Stomach (tissue), 9 donors: ENCODE data around the gene NAV2. TPM values are rescaled to one million over a fixed set of nuclear protein-coding genes. Genes with fewer than 3 reads are reported as not detected.

ENCODE experiments used
- DNase-seq, 2 donors: peaks; one replicate each; pipeline versions ENCODE4 v3.0.0 to v3.0.0-alpha.2; 2013 to 2019
- H3K27ac ChIP-seq, 5 donors: fragments of 200-600 bp in 4 of 5; sonication (generic) in 4 of 5; one replicate each; pipeline ENCODE4 v1.5.1; 2013 to 2019; ENCODE audit warnings: mild to moderate bottlenecking in 1 of 5, moderate library complexity in 1 of 5
- H3K27me3 ChIP-seq, 3 donors: fragments of 200-600 bp; sonication (generic); one replicate each; pipeline ENCODE4 v1.5.1; 2017 to 2019; ENCODE audit warnings: mixed run types in 1 of 3
- H3K36me3 ChIP-seq, 4 donors: fragments of 200-600 bp; sonication (generic); 1 replicate in 3 of 4; 2 replicates in 1 of 4; pipeline ENCODE4 v1.5.1; 2016 to 2019
- H3K4me1 ChIP-seq, 4 donors: fragments of 200-600 bp; sonication (generic); one replicate each; pipeline ENCODE4 v1.5.1; 2016 to 2019
- H3K4me3 ChIP-seq, 4 donors: fragments of 200-600 bp; sonication (generic) in 3 of 4; one replicate each; pipeline ENCODE4 v1.5.1; 2016 to 2019; ENCODE audit warnings: mild to moderate bottlenecking in 1 of 4
- H3K9me3 ChIP-seq, 4 donors: fragments of 200-600 bp; sonication (generic); one replicate each; pipeline ENCODE4 v1.5.1; 2016 to 2019
- EP300 ChIP-seq: sonication (generic); formaldehyde crosslinking; IDR thresholded peaks from one replicate; pipeline ENCODE4 v1.6.1; 2017; ENCODE audit warnings: antibody characterized with exemption
- POLR2A ChIP-seq, 4 donors: fragments of 450-650 bp; IDR thresholded peaks; one replicate each; pipeline ENCODE4 v1.6.1; 2016; ENCODE audit warnings: antibody characterized with exemption in 4 of 4, control low read depth in 2 of 4, mild to moderate bottlenecking in 1 of 4, moderate library complexity in 1 of 4
- POLR2AphosphoS5 ChIP-seq, 3 donors: sonication (generic); formaldehyde crosslinking; IDR thresholded peaks; one replicate each; pipeline ENCODE4 v1.6.1; 2016; ENCODE audit warnings: antibody characterized with exemption in 3 of 3
- WGBS, 5 donors: extraction: QIAGEN DNeasy Blood & Tissue Kit in 3 of 5; methylation state at CpG; one replicate each; pipeline versions ENCODE4 v1.1.5 to v1.1.7; 2013 to 2018; 5-methylcytosine and 5-hydroxymethylcytosine counted together
- intact Hi-C: fragments of 100-400 bp; cut with DNase I; formaldehyde crosslinking; loops from one replicate; pipeline ENCODE4 v1.15.1; 2023; ENCODE audit warnings: low total_unique reads
- polyA plus RNA-seq, 3 donors: library from polyadenylated mRNA; stranded (reverse); fragments of 200-250 nt; gene quantifications; one replicate each; pipeline ENCODE4 v1.2.3, GENCODE V29; 2013
- total RNA-seq, 5 donors: library from RNA; depleted of rRNA; stranded (reverse); fragments of >200 nt; gene quantifications; one replicate each; pipeline versions ENCODE4 v1.1.0 to v1.2.3, GENCODE V29; 2014 to 2016
- TF ChIP-seq, protein P1 (sequence below), 7 experiments: fragments of 450-650 bp in 4 of 7; fragments of 200-600 bp in 3 of 7; sonication (generic) in 3 of 7; IDR thresholded peaks; one replicate each; pipeline ENCODE4 v1.5.1; 2016 to 2019; ENCODE audit warnings: antibody characterized with exemption in 7 of 7, control low read depth in 2 of 7, mild to moderate bottlenecking in 1 of 7
- donor health status: healthy with polysubstance abuse.
- donor health status: Bipolar disorder and iron deficiency.
- donor health status: healthy.

Gene NAV2
- total and polyA plus RNA-seq, 8 donors, result 1.8 to 92.4 (median 7.9) TPM

DNA sequence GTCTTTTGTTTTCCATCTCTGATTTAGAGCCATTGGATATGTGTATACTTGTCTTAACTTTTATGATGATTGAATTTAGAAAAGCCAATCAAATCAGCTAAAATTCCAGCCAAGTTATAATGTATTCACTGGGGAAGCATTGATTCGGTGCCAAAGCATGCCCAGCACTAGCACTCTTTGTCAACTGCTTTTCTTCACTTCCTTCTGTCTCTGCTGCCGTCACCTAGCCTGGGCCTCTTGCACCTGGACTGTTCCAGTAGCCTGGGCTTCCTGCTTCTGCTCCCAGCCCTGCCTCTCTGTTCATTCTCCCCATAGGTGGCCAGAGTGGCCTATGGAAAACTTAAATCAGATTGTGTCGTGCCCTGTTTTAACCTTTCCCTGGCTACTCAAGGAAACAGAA, 80.7 kb downstream of the NAV2 start:
- Histone ChIP-seq H3K9me3 (no peaks in the 10 kb centered on the region), H3K27ac (peak overlapping the region in 4 of 5 donors; percentile 18 to 70 (median 22)), H3K36me3 (no peaks in the 10 kb centered on the region), H3K4me3 (no peak overlapping the region), H3K27me3 (no peaks in the 10 kb centered on the region), H3K4me1 (peaks cover 19 to 65% (median 37%) of the 10 kb centered on the region in 4 donors)
- DNase-seq, result peak; percentile 59 to 70
- WGBS, 5 donors, result 26 to 59% (median 35%) methylated on average over 3 of the region's 3 CpGs
- intact Hi-C loops, result no loop called here
- TF ChIP-seq EP300 (no peak), POLR2A (IDR thresholded peaks at IDR 0.05) (no peak), POLR2AphosphoS5 (IDR thresholded peaks at IDR 0.05) (no peak)
- TF ChIP-seq, protein P1, sequence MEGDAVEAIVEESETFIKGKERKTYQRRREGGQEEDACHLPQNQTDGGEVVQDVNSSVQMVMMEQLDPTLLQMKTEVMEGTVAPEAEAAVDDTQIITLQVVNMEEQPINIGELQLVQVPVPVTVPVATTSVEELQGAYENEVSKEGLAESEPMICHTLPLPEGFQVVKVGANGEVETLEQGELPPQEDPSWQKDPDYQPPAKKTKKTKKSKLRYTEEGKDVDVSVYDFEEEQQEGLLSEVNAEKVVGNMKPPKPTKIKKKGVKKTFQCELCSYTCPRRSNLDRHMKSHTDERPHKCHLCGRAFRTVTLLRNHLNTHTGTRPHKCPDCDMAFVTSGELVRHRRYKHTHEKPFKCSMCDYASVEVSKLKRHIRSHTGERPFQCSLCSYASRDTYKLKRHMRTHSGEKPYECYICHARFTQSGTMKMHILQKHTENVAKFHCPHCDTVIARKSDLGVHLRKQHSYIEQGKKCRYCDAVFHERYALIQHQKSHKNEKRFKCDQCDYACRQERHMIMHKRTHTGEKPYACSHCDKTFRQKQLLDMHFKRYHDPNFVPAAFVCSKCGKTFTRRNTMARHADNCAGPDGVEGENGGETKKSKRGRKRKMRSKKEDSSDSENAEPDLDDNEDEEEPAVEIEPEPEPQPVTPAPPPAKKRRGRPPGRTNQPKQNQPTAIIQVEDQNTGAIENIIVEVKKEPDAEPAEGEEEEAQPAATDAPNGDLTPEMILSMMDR (IDR thresholded peaks at IDR 0.05), result no peak

DNA sequence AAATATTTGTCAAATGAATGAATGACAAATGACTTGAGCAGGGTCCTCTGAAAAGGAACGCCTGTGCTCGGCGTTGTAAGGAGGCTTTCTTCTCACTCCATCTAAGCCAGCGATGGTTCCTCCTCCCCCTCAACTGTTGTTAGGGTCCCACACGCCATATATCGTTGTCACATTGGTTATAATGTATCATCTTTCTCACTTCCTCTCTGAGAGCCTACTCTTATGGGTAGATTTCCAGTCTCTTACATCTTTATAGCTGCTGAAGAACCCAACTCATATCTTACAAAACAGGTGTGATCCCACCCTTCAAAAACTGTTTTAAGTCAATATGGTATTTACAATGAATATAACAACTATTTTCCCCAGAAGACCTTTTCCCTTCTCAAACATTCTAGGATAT, 81.5 kb downstream of the NAV2 start:
- no peak for DNase-seq

DNA sequence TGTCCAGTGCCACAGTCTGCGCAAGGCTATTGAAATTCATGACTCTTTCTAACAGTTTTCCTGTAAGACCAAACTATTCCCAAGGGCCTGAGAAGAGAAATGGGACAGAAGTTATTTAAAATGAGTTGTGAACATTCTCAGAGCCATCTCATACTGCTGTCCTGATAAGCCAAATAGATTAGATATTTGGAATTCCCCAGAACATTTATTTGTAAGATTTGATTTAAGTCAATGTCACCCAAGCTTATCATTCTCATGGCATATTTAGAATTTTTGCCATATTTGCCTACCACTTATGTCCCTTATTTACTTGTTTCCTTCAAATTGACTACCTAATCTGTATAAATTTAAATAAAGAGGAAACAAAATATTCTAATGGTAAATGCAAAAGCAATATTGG, 82.4 kb downstream of the NAV2 start:
- H3K27ac ChIP-seq, result no peak overlapping the region
- TF ChIP-seq POLR2AphosphoS5 (IDR thresholded peaks at IDR 0.05) (no peak), POLR2A (IDR thresholded peaks at IDR 0.05) (no peak), EP300 (no peak)
- TF ChIP-seq, protein P1 (IDR thresholded peaks at IDR 0.05), result no peak
- WGBS, 5 donors, result 87 to 98% (median 97%) methylated on average over 1 of the region's 1 CpG
- H3K9me3 ChIP-seq, result no peaks in the 10 kb centered on the region
- H3K27me3 ChIP-seq, result no peaks in the 10 kb centered on the region
- DNase-seq, result no peak
- intact Hi-C loops, result no loop called here
- no peaks in the 10 kb centered on the region for H3K36me3 ChIP-seq
- no peak overlapping the region for H3K4me3 ChIP-seq
- H3K4me1 ChIP-seq, result peaks cover 10 to 56% (median 37%) of the 10 kb centered on the region in 4 donors

More for the DNA sequence above, 81.5 kb downstream of the NAV2 start:
- H3K27me3 ChIP-seq, result no peaks in the 10 kb centered on the region
- TF ChIP-seq POLR2AphosphoS5 (IDR thresholded peaks at IDR 0.05), result no peak
- no peak for TF ChIP-seq EP300
- TF ChIP-seq POLR2A (IDR thresholded peaks at IDR 0.05), result no peak
- TF ChIP-seq, protein P1 (IDR thresholded peaks at IDR 0.05), result no peak
- peaks cover 19 to 56% (median 37%) of the 10 kb centered on the region in 4 donors for H3K4me1 ChIP-seq
- H3K36me3 ChIP-seq, result no peaks in the 10 kb centered on the region
- H3K9me3 ChIP-seq, result no peaks in the 10 kb centered on the region
- intact Hi-C loops, result no loop called here
- H3K27ac ChIP-seq, result peak overlapping the region in 1 of 5 donors; percentile 26
- H3K4me3 ChIP-seq, result no peak overlapping the region
- 91 to 97% (median 94%) methylated on average over 6 of the region's 6 CpGs for WGBS, 5 donors

DNA sequence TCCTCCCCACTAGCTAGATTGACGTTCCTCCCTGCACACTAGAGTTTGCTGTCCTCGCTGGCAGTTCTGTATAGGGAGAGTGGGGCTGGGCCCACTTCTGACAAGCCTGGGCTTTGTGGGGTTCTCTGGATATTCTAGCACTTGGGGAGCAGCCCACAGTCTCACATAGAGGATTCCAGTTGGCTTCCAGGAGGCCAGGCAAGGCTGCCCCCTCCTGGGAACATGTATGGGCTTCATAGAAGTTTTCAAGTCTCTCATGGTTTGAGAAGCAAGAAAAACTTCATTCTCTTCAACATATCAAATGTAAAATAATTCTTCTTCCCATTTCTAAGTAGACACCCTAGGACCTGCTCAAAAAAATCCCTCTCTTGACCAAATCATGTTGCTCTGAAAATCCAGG, 87.5 kb downstream of the NAV2 start:
- Histone ChIP-seq H3K27ac (no peak overlapping the region), H3K36me3 (no peaks in the 10 kb centered on the region), H3K9me3 (no peaks in the 10 kb centered on the region), H3K4me1 (peaks cover 15 to 63% (median 53%) of the 10 kb centered on the region in 4 donors), H3K27me3 (no peaks in the 10 kb centered on the region), H3K4me3 (no peak overlapping the region)
- intact Hi-C loops, result no loop called here
- TF ChIP-seq POLR2A (IDR thresholded peaks at IDR 0.05), result no peak
- TF ChIP-seq, protein P1 (IDR thresholded peaks at IDR 0.05), result peak in 1 of 7 experiments; percentile 17
- peak in 1 of 2 donors; percentile 47 for DNase-seq
- 70 to 86% (median 77%) methylated on average over 2 of the region's 2 CpGs for WGBS, 5 donors
